Stomach (tissue), 9 donors: ENCODE results near the gene SLC2A6. TPM values are rescaled to one million over a fixed set of nuclear protein-coding genes. Genes with fewer than 3 reads are reported as not detected.

Experiments
- DNase-seq, 2 donors: peaks; one replicate each; pipeline versions ENCODE4 v3.0.0 to v3.0.0-alpha.2; 2013 to 2019
- H3K27ac ChIP-seq, 5 donors: fragments of 200-600 bp in 4 of 5; sonication (generic) in 4 of 5; one replicate each; pipeline ENCODE4 v1.5.1; 2013 to 2019; ENCODE audit warnings: mild to moderate bottlenecking in 1 of 5, moderate library complexity in 1 of 5
- H3K27me3 ChIP-seq, 3 donors: fragments of 200-600 bp; sonication (generic); one replicate each; pipeline ENCODE4 v1.5.1; 2017 to 2019; ENCODE audit warnings: mixed run types in 1 of 3
- H3K36me3 ChIP-seq, 4 donors: fragments of 200-600 bp; sonication (generic); 1 replicate in 3 of 4; 2 replicates in 1 of 4; pipeline ENCODE4 v1.5.1; 2016 to 2019
- H3K4me1 ChIP-seq, 4 donors: fragments of 200-600 bp; sonication (generic); one replicate each; pipeline ENCODE4 v1.5.1; 2016 to 2019
- H3K4me3 ChIP-seq, 4 donors: fragments of 200-600 bp; sonication (generic) in 3 of 4; one replicate each; pipeline ENCODE4 v1.5.1; 2016 to 2019; ENCODE audit warnings: mild to moderate bottlenecking in 1 of 4
- H3K9me3 ChIP-seq, 4 donors: fragments of 200-600 bp; sonication (generic); one replicate each; pipeline ENCODE4 v1.5.1; 2016 to 2019
- CTCF ChIP-seq, 7 experiments: fragments of 450-650 bp in 4 of 7; fragments of 200-600 bp in 3 of 7; sonication (generic) in 3 of 7; IDR thresholded peaks; one replicate each; pipeline ENCODE4 v1.5.1; 2016 to 2019; ENCODE audit warnings: antibody characterized with exemption in 7 of 7, control low read depth in 2 of 7, mild to moderate bottlenecking in 1 of 7
- EP300 ChIP-seq: sonication (generic); formaldehyde crosslinking; IDR thresholded peaks from one replicate; pipeline ENCODE4 v1.6.1; 2017; ENCODE audit warnings: antibody characterized with exemption
- POLR2A ChIP-seq, 4 donors: fragments of 450-650 bp; IDR thresholded peaks; one replicate each; pipeline ENCODE4 v1.6.1; 2016; ENCODE audit warnings: antibody characterized with exemption in 4 of 4, control low read depth in 2 of 4, mild to moderate bottlenecking in 1 of 4, moderate library complexity in 1 of 4
- POLR2AphosphoS5 ChIP-seq, 3 donors: sonication (generic); formaldehyde crosslinking; IDR thresholded peaks; one replicate each; pipeline ENCODE4 v1.6.1; 2016; ENCODE audit warnings: antibody characterized with exemption in 3 of 3
- WGBS, 5 donors: extraction: QIAGEN DNeasy Blood & Tissue Kit in 3 of 5; methylation state at CpG; one replicate each; pipeline versions ENCODE4 v1.1.5 to v1.1.7; 2013 to 2018; 5-methylcytosine and 5-hydroxymethylcytosine counted together
- intact Hi-C: fragments of 100-400 bp; cut with DNase I; formaldehyde crosslinking; loops from one replicate; pipeline ENCODE4 v1.15.1; 2023; ENCODE audit warnings: low total_unique reads
- polyA plus RNA-seq, 3 donors: library from polyadenylated mRNA; stranded (reverse); fragments of 200-250 nt; gene quantifications; one replicate each; pipeline ENCODE4 v1.2.3, GENCODE V29; 2013
- total RNA-seq, 5 donors: library from RNA; depleted of rRNA; stranded (reverse); fragments of >200 nt; gene quantifications; one replicate each; pipeline versions ENCODE4 v1.1.0 to v1.2.3, GENCODE V29; 2014 to 2016
- donor health status: healthy with polysubstance abuse.
- donor health status: Bipolar disorder and iron deficiency.
- donor health status: healthy.

The SLC2A6 gene
- total and polyA plus RNA-seq, 8 donors = 0.55 to 14.3 (median 1.3) TPM; not detected in 2

- WGBS, 5 donors = 82 to 89% (median 87%) methylated on average over 12 to 13 of the region's 13 CpGs
- Histone ChIP-seq H3K36me3 (no peaks in the 10 kb centered on the region), H3K27ac (no peak overlapping the region), H3K4me3 (no peak overlapping the region), H3K27me3 (no peaks in the 10 kb centered on the region), H3K9me3 (no peaks in the 10 kb centered on the region), H3K4me1 (peaks cover 25 to 34% (median 28%) of the 10 kb centered on the region in 4 donors)
- TF ChIP-seq CTCF (IDR thresholded peaks at IDR 0.05) = no peak
- TF ChIP-seq EP300 = no peak
- no peak for TF ChIP-seq POLR2AphosphoS5 (IDR thresholded peaks at IDR 0.05)
- TF ChIP-seq POLR2A (IDR thresholded peaks at IDR 0.05) = no peak
- intact Hi-C loops = no loop called here
- DNase-seq = no peak
Measured at GRCh38 chr9:133457233-133457632, 21.7 kb downstream of the SLC2A6 start.

- DNase-seq = no peak
- Histone ChIP-seq H3K36me3 (no peaks in the 10 kb centered on the region), H3K27ac (no peak overlapping the region), H3K9me3 (no peaks in the 10 kb centered on the region), H3K4me3 (no peak overlapping the region), H3K27me3 (no peaks in the 10 kb centered on the region), H3K4me1 (peaks cover 17 to 25% (median 19%) of the 10 kb centered on the region in 4 donors)
- intact Hi-C loops = no loop called here
- WGBS, 5 donors = 87 to 97% (median 92%) methylated on average over 8 to 9 of the region's 9 CpGs
- TF ChIP-seq CTCF (IDR thresholded peaks at IDR 0.05) = no peak
- no peak for TF ChIP-seq POLR2A (IDR thresholded peaks at IDR 0.05)
- TF ChIP-seq EP300 = no peak
- TF ChIP-seq POLR2AphosphoS5 (IDR thresholded peaks at IDR 0.05) = no peak
Measured at GRCh38 chr9:133456409-133456808, 22.5 kb downstream of the SLC2A6 start.

GRCh38 chr9:133455936-133456335 is 23.0 kb downstream of the SLC2A6 start:
- H3K36me3 ChIP-seq = no peaks in the 10 kb centered on the region
- no peak for DNase-seq
- H3K27me3 ChIP-seq = no peaks in the 10 kb centered on the region
- peaks cover 12 to 21% (median 15%) of the 10 kb centered on the region in 4 donors for H3K4me1 ChIP-seq
- no peaks in the 10 kb centered on the region for H3K9me3 ChIP-seq
- 86 to 95% (median 92%) methylated on average over 7 to 11 of the region's 11 CpGs for WGBS, 5 donors
- TF ChIP-seq CTCF (IDR thresholded peaks at IDR 0.05) = no peak
- TF ChIP-seq POLR2AphosphoS5 (IDR thresholded peaks at IDR 0.05) = no peak
- no peak for TF ChIP-seq POLR2A (IDR thresholded peaks at IDR 0.05)
- no peak for TF ChIP-seq EP300
- H3K4me3 ChIP-seq = no peak overlapping the region
- intact Hi-C loops = no loop called here
- H3K27ac ChIP-seq = no peak overlapping the region

- Histone ChIP-seq H3K9me3 (no peaks in the 10 kb centered on the region), H3K27me3 (no peaks in the 10 kb centered on the region), H3K4me3 (no peak overlapping the region), H3K36me3 (no peaks in the 10 kb centered on the region), H3K4me1 (peaks cover 7 to 12% (median 8%) of the 10 kb centered on the region in 4 donors), H3K27ac (no peak overlapping the region)
- no peak for TF ChIP-seq CTCF (IDR thresholded peaks at IDR 0.05)
- TF ChIP-seq POLR2AphosphoS5 (IDR thresholded peaks at IDR 0.05) = no peak
- no peak for TF ChIP-seq POLR2A (IDR thresholded peaks at IDR 0.05)
- TF ChIP-seq EP300 = no peak
- intact Hi-C loops = no loop called here
- WGBS, 5 donors = 88 to 94% (median 94%) methylated on average over 9 to 20 of the region's 20 CpGs
- no peak for DNase-seq
Measured at GRCh38 chr9:133454943-133455673, 23.8 kb downstream of the SLC2A6 start.
